MM.1S (cell line): Measurements from ENCODE around the gene TFCP2L1.

ENCODE experiments used
- CTCF ChIP-seq: fragments of 300-600 bp; sonication (generic); IDR thresholded peaks from 2 replicates; pipeline ENCODE4 v1.5.1; 2016; ENCODE audit warnings: antibody characterized with exemption, low read length, mixed read lengths
- EZH2 ChIP-seq: fragments of 300-600 bp; sonication (generic); optimal IDR thresholded peaks from 2 replicates; pipeline ENCODE3; 2017; ENCODE audit warnings: low read depth, mild to moderate bottlenecking, antibody characterized with exemption, low read length, mixed read lengths
- EZH2phosphoT487 ChIP-seq: fragments of 300-600 bp; sonication (generic); IDR thresholded peaks from 2 replicates; pipeline ENCODE4 v1.6.1; 2018; ENCODE audit warnings: antibody characterized with exemption, low read length

GRCh38 chr2:121185111-121185510, 99.9 kb downstream of the TFCP2L1 start:
- TF ChIP-seq CTCF (no peak), EZH2 (no peak), EZH2phosphoT487 (no peak)
